Epithelial cell of prostate (primary cell): Measurements from ENCODE around the gene SULT4A1.
A peak's percentile ranks its signal among the peaks of the same experiment; 100 is the strongest.
"Not testable (repeated sequence)": the region's sequence is repeated elsewhere in the genome, so short reads cannot be mapped to it uniquely, and the experiment has no call there.

Experiments
- DNase-seq: peaks from one replicate; pipeline ENCODE4 v3.0.0-alpha.2; 2011; ENCODE audit warnings: low read depth, low spot score
- H3K27ac ChIP-seq: fragments of 450-650 bp; 2 replicates; pipeline ENCODE4 v1.5.1; 2017; ENCODE audit warnings: mild to moderate bottlenecking

SULT4A1 gene, protein sequence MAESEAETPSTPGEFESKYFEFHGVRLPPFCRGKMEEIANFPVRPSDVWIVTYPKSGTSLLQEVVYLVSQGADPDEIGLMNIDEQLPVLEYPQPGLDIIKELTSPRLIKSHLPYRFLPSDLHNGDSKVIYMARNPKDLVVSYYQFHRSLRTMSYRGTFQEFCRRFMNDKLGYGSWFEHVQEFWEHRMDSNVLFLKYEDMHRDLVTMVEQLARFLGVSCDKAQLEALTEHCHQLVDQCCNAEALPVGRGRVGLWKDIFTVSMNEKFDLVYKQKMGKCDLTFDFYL

DNA sequence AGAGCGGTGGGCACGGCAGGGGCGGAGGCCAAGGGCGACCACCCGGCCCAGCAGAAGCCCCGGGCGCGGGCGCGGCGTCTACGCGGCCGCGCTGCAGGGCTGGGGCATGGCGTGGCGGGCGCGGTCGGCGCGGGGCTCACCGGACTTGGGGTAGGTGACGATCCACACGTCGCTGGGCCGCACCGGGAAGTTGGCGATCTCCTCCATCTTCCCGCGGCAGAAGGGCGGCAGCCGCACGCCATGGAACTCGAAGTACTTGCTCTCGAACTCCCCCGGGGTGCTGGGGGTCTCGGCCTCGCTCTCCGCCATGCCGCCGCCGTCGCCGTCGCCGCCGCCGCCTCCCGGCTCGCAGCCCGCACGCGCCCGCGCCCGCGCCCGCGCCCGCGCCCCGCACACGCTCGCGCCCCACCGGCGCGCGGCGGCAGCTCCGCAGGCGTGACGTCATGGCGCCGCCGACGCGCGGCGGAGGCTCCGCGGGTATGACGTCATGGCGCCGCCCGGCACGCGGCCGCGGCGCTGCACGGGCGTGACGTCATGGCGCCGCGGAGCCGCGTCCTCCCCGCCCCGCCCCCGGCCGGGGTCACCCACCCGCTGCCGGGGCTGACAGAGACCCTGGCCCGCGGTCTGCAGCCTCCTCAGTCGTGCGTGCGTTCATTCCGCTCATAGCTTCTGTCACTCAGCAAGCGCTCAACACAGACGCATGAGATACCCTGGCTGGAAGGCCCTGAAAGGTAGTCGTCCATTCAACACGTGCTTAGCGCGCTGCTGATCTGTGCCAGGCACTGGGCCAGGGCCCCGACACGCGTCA lies at the start of gene SULT4A1:
Gene SULT4A1 (minus strand): TSS at position 440 of the 808 bp plus-strand sequence. CDS start 131 bp downstream, at position 309.
- no peak within 1 kb of the TSS for H3K27ac ChIP-seq
- no peak for DNase-seq

- no peak overlapping the region for H3K27ac ChIP-seq
- no peak for DNase-seq
Observed at GRCh38 chr22:43911351-43911750, 49.0 kb upstream of the SULT4A1 start.

GRCh38 chr22:43910178-43910695 lies 47.9 kb upstream of the SULT4A1 start:
- no peak overlapping the region for H3K27ac ChIP-seq
- DNase-seq = no peak

- no peak overlapping the region for H3K27ac ChIP-seq
- no peak for DNase-seq
Observed at GRCh38 chr22:43909708-43910107, 47.4 kb upstream of the SULT4A1 start.

DNA sequence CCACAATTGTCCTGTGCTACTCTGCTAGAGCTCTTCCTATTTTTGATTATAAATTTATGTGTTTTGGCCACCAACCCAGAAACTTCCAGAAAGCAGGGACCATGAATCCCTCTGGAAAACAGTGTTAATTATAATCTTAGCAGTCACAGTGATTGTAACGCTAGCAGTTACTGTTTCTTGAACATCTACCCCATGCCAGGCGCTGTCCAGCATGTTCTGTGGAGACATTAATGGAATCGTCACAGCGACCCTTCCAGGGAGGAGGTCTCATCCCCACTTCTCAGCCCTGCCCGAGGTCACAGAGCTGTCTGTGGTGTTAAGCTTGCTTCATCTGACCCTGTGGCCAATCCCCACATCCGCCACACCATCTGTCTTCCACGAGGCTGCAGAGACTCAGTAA lies 43.4 kb upstream of the SULT4A1 start:
- no peak for DNase-seq
- H3K27ac ChIP-seq = no peak overlapping the region

DNA sequence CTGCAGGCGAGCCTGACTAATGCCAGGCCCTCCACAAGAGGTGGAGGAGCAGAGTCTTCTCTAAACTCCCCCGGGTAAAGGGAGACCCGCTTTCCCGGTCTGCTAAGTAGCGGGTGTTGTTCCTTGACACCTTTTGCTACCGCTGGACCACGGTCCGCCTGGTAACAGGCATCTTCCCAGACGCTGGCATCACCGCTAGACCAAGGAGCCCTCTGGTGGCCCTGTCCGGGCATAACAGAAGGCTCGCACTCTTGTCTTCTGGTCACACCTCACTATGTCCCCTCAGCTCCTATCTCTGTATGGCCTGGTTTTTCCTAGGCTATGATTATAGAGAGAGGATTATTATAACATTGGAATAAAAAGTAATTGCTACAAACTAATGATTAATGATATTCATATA lies 42.1 kb upstream of the SULT4A1 start:
- H3K27ac ChIP-seq, DNase-seq: not testable (repeated sequence)

GRCh38 chr22:43903033-43903432 lies 40.7 kb upstream of the SULT4A1 start:
- DNase-seq, H3K27ac ChIP-seq: not testable (repeated sequence)

GRCh38 chr22:43901976-43902643 lies 39.8 kb upstream of the SULT4A1 start:
- H3K27ac ChIP-seq = peak overlapping the region; percentile 29
- no peak for DNase-seq

- H3K27ac ChIP-seq = no peak overlapping the region
- DNase-seq = no peak
Observed at GRCh38 chr22:43900206-43900605, 37.9 kb upstream of the SULT4A1 start.

GRCh38 chr22:43897751-43898261 lies 35.5 kb upstream of the SULT4A1 start:
- peak; percentile 54 for DNase-seq
- H3K27ac ChIP-seq = no peak overlapping the region

DNA sequence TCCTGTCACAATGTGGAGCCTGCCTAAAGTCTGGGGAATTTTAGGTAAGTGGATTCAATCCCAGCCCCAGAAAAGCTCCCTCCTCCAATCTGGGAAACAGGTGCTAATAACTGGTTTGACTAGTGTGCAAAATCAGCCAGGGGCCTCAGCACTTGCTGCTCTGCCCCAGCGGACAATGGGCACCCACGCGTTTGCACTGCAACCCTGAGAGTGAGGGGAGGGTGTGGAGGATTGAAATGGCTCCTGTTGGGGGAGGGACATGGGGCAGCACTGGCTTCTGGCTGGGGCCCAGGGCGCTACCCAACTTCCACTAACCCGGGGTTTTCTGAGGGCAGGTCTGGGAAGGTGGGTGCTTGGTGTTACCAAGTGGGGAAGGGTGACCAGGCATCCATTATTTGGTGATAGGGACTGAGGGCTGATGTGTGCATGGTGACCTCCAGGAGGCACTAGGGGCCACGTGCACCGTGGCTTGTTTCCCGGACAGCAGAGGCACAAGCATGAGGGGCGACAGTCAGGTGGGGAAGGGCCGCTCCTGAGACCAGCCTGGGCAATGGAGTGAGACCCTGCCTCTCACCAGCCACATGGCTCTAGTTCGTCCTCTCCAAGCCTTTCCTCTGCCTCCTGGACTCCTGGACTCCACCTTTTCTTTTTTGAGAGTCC lies 33.8 kb upstream of the SULT4A1 start:
- no peak overlapping the region for H3K27ac ChIP-seq
- no peak for DNase-seq

GRCh38 chr22:43894122-43894521 lies 31.8 kb upstream of the SULT4A1 start:
- no peak for DNase-seq
- no peak overlapping the region for H3K27ac ChIP-seq

GRCh38 chr22:43893266-43893665 lies 31.0 kb upstream of the SULT4A1 start:
- no peak for DNase-seq

GRCh38 chr22:43892183-43892894 lies 30.0 kb upstream of the SULT4A1 start:
- H3K27ac ChIP-seq = no peak overlapping the region
- no peak for DNase-seq

More at GRCh38 chr22:43893266-43893665, 31.0 kb upstream of the SULT4A1 start:
- H3K27ac ChIP-seq = no peak overlapping the region

DNA sequence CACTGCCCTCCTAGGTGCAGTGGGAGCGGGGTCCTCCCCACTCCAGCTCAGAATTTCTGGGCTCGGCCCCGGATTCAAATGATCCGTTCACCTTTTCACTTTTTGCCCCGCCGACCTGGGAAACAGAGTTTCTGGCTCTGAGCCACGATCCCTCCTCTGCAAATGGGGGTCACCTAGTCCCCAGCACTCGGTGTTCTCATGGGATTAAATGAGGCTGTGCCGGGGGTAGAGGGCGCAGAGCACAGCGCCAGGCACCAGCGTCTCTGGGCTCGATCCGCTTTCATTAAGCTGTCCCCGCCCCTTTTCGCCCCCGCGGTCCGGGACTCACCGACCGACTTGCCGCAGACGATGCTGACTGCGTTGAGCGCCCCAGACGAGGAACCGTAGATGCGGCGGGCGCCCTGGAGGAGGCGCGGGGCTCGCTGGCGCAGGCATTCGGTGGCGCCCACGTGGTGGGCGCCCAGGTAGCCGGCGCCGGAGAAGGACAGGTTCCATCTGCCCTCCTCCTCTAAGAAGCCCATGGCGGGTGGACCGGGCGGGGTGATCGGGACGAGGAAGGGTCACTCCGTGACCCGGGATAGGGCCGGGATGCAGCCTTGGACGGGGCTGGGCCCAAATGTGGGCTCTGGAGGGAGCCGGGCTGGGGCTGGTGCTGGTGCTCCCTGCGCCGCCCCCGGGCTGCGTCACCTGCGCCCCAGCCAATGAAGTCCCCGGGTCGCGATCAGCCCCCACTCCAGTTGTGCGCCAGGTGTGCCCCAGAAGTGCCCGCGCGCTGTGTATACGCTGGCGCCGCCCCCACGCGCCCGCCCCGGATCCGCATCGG lies 29.3 kb upstream of the SULT4A1 start, which contains the start of gene PNPLA5:
Gene PNPLA5 (minus strand): TSS at position 654 of the 823 bp plus-strand sequence. CDS start 133 bp downstream, at position 521.
- no peak within 1 kb of the TSS for H3K27ac ChIP-seq
- no peak for DNase-seq

- no peak overlapping the region for H3K27ac ChIP-seq
- no peak for DNase-seq
Observed at GRCh38 chr22:43890901-43891331, 28.6 kb upstream of the SULT4A1 start.

- no peak overlapping the region for H3K27ac ChIP-seq
- no peak for DNase-seq
Observed at GRCh38 chr22:43889860-43890253, 27.5 kb upstream of the SULT4A1 start.

GRCh38 chr22:43889201-43889859 lies 27.0 kb upstream of the SULT4A1 start:
- DNase-seq = no peak
- no peak overlapping the region for H3K27ac ChIP-seq
